Activated CD8-positive, alpha-beta memory T cell treated with anti-CD3 and anti-CD28 coated beads, Interleukin-2, amount 10 ng/mL, durations not matched to agents 7 days and 5 days (primary cell): ENCODE results near the gene GRID2. TPM values are rescaled to one million over a fixed set of nuclear protein-coding genes. Genes with fewer than 3 reads are reported as not detected.

Experiments used
- ATAC-seq: fragments of 150-1000 bp; cut with Tn5 transposase; one replicate; pipeline ENCODE4 v1.10.0; 2021; ENCODE audit warnings: moderate library complexity
- CTCF ChIA-PET: fragments of 350-600 bp; sonication (Branson Sonifier 250); formaldehyde crosslinking; loops from one replicate; lab custom pipeline; 2021; ENCODE audit warnings: antibody characterized with exemption; lab: Charles Lee
- DNase-seq: peaks from one replicate; pipeline ENCODE4 v3.0.0-alpha.2; 2020
- H3K27ac Mint-ChIP-seq: one replicate; pipeline ENCODE4 v1.8.0; 2021; ENCODE audit warnings: mild to moderate bottlenecking, mixed read lengths
- H3K27me3 Mint-ChIP-seq: one replicate; pipeline ENCODE4 v1.8.0; 2021; ENCODE audit warnings: mixed read lengths
- H3K36me3 Mint-ChIP-seq: one replicate; pipeline ENCODE4 v1.8.0; 2021; ENCODE audit warnings: mild to moderate bottlenecking, mixed read lengths
- H3K4me1 Mint-ChIP-seq: one replicate; pipeline ENCODE4 v1.8.0; 2021; ENCODE audit warnings: mixed read lengths
- H3K4me3 Mint-ChIP-seq: one replicate; pipeline ENCODE4 v1.8.0; 2021; ENCODE audit warnings: mild to moderate bottlenecking, moderate library complexity, mixed read lengths
- H3K9me3 Mint-ChIP-seq: one replicate; pipeline ENCODE4 v1.8.0; 2022; ENCODE audit warnings: low read depth, mixed read lengths
- total RNA-seq, 2 experiments: library from RNA; stranded (reverse); gene quantifications; one replicate each; pipeline ENCODE4 v1.2.3, GENCODE V29; 2021

The GRID2 gene
- total RNA-seq, 2 experiments from 2014 or later = not detected

DNA sequence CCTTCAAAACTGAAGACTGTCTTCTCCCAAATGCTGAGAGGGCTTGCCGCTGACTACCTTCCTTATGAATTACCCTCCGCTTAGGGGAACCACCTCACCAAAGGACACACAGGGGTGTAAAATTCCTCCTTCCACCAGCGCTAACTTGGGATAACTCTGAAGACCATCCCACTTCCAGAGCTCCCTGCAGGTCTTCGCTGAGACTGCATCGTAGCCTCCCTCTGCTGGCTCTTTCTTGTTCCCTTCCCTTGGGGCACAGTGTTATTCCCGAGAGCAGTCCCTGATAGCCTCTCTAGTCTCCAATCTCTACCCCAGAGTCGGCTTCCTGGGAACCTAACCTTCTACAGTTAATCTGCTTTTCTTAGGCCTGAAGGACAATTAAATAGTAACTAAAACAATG lies 799.3 kb downstream of the GRID2 start:
- Mint-ChIP-seq H3K9me3 (peaks cover 17% of the 10 kb centered on the region), H3K4me1 (no peaks in the 10 kb centered on the region), H3K36me3 (peaks cover under 1% of the 10 kb centered on the region), H3K27me3 (no peaks in the 10 kb centered on the region), H3K27ac (no peak overlapping the region), H3K4me3 (no peak overlapping the region)
- CTCF ChIA-PET = no interaction called here
- ATAC-seq = no peak
- DNase-seq = no peak

GRCh38 chr4:93116624-93117023 lies 812.9 kb downstream of the GRID2 start:
- no peaks in the 10 kb centered on the region for H3K4me1 Mint-ChIP-seq
- H3K27me3 Mint-ChIP-seq = no peaks in the 10 kb centered on the region
- peaks cover 13% of the 10 kb centered on the region for H3K9me3 Mint-ChIP-seq
- no peaks in the 10 kb centered on the region for H3K36me3 Mint-ChIP-seq
- CTCF ChIA-PET = no interaction called here
- no peak for DNase-seq
- H3K4me3 Mint-ChIP-seq = no peak overlapping the region
- ATAC-seq = no peak
- H3K27ac Mint-ChIP-seq = no peak overlapping the region

DNA sequence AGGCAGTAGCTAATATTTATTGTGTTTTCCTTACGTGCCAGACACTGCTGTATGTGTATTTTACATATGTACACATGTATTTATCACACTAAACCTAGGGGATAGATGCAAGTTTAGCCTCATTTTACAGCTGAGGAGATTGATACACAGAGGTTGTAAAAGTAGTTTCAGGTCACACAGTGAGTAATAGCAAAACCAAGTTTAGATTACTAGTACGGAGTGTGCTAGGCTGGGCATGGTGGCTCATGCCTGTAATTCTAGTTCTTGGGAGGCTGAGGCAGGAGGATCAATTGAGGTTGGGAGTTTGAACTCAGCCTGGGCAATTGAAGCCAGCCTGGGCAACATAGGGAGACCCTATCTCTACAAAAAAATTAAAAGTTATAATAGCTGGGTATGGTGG lies 823.7 kb downstream of the GRID2 start:
- CTCF ChIA-PET = interaction anchor here (0.7 kb wide), 1 partner anchor 253 kb away, joined by 4 read pairs; no protein-coding TSS in a partner anchor
- no peaks in the 10 kb centered on the region for H3K27me3 Mint-ChIP-seq
- no peak overlapping the region for H3K4me3 Mint-ChIP-seq
- ATAC-seq (no peak), DNase-seq (no peak)
- H3K27ac Mint-ChIP-seq = no peak overlapping the region
- H3K4me1 Mint-ChIP-seq = no peaks in the 10 kb centered on the region
- H3K36me3 Mint-ChIP-seq = no peaks in the 10 kb centered on the region
- no peaks in the 10 kb centered on the region for H3K9me3 Mint-ChIP-seq

DNA sequence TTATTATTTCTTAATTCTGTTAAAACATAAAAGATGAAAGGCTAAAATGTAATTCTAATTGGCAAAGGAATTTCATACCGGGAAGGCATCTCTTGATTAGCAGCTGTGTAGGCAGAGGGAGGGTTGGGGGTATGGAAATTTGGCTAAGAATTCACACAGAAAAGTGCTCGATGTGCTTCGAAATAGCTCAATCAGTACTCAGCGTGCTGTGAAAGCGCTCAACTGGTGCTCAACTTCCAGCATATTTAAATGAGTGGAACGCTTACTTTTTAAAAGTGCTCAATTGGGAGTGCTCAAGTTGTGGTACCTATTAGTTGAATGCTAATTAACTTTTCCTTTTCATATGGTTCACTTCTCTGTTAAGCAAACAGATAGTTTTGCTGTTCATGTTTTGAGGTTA lies 828.9 kb downstream of the GRID2 start:
- DNase-seq (no peak), ATAC-seq (no peak)
- Mint-ChIP-seq H3K27me3 (no peaks in the 10 kb centered on the region), H3K27ac (no peak overlapping the region), H3K4me1 (no peaks in the 10 kb centered on the region), H3K4me3 (no peak overlapping the region), H3K9me3 (no peaks in the 10 kb centered on the region), H3K36me3 (no peaks in the 10 kb centered on the region)
- CTCF ChIA-PET = no interaction called here

GRCh38 chr4:93139118-93139517 lies 835.4 kb downstream of the GRID2 start:
- DNase-seq (no peak), ATAC-seq (no peak)
- H3K27me3 Mint-ChIP-seq = no peaks in the 10 kb centered on the region

GRCh38 chr4:93143902-93144301 lies 840.1 kb downstream of the GRID2 start:
- CTCF ChIA-PET = no interaction called here
- H3K4me1 Mint-ChIP-seq = no peaks in the 10 kb centered on the region

More at GRCh38 chr4:93139118-93139517, 835.4 kb downstream of the GRID2 start:
- Mint-ChIP-seq H3K36me3 (no peaks in the 10 kb centered on the region), H3K4me1 (no peaks in the 10 kb centered on the region), H3K27ac (no peak overlapping the region), H3K4me3 (no peak overlapping the region), H3K9me3 (peaks cover 2% of the 10 kb centered on the region)
- CTCF ChIA-PET = no interaction called here

GRCh38 chr4:93144644-93145043 lies 840.9 kb downstream of the GRID2 start:
- peaks cover 2% of the 10 kb centered on the region for H3K9me3 Mint-ChIP-seq
- no peak for DNase-seq

More at GRCh38 chr4:93143902-93144301, 840.1 kb downstream of the GRID2 start:
- ATAC-seq (no peak), DNase-seq (no peak)
- H3K27ac Mint-ChIP-seq = no peak overlapping the region
- no peaks in the 10 kb centered on the region for H3K36me3 Mint-ChIP-seq
- no peak overlapping the region for H3K4me3 Mint-ChIP-seq
- no peaks in the 10 kb centered on the region for H3K27me3 Mint-ChIP-seq
- peaks cover 4% of the 10 kb centered on the region for H3K9me3 Mint-ChIP-seq

DNA sequence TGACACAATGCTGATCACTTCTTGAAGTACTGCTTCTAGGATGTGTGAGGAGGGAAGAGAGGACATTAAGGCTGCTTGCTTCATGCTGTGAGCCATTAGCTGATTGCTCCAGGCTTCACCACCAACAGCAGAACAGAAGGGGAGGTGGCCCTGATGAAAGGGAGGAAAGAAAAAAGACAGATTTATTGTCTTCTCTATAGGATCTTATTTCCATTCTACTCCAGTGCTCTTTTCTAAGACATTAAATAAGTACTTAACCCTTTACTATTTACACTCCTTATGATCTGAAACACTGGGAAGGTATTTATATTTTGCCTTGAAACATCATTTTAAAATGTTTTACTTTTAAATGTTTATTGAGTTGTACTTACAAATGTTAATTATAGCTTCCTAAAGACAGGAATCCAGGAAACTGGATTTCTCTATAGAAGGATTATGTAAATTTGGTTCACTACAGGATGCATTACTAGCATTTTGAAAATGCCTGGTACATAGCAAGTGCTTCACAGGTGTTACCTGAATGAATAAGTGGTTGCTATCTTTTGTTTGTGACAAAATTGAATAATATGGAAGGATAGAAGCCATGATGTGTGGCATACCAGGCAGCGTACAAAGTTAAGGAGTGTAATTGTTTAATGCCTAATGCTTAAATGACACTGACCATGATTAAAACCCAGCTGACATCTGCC lies 843.9 kb downstream of the GRID2 start:
- no peak for ATAC-seq
- Mint-ChIP-seq H3K27ac (no peak overlapping the region), H3K4me3 (no peak overlapping the region), H3K9me3 (peaks cover 2% of the 10 kb centered on the region), H3K27me3 (no peaks in the 10 kb centered on the region), H3K36me3 (no peaks in the 10 kb centered on the region), H3K4me1 (no peaks in the 10 kb centered on the region)
- CTCF ChIA-PET = no interaction called here
- DNase-seq = no peak

More at GRCh38 chr4:93144644-93145043, 840.9 kb downstream of the GRID2 start:
- CTCF ChIA-PET = no interaction called here
- Mint-ChIP-seq H3K4me3 (no peak overlapping the region), H3K4me1 (no peaks in the 10 kb centered on the region), H3K27me3 (no peaks in the 10 kb centered on the region), H3K36me3 (no peaks in the 10 kb centered on the region), H3K27ac (no peak overlapping the region)
- ATAC-seq = no peak

DNA sequence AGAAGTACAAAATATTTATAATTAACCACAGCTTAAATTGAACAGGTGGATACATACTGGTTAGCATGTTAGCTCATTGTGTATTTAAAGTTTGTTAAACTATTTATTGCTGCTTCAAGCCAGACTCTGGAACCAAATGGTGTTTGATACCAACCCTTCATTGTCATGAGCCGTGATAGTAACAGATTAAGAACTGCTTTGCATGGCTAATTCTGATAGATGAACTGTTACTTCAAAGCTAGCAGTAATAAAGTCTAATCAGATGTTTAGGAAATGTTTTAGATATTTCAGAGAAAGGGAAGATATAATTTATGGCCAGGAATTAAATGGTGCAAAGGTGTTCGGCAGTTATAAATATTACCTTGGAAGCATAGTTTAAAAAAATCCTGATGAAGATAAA lies 848.7 kb downstream of the GRID2 start:
- Mint-ChIP-seq H3K27me3 (no peaks in the 10 kb centered on the region), H3K36me3 (no peaks in the 10 kb centered on the region), H3K27ac (no peak overlapping the region), H3K4me3 (no peak overlapping the region), H3K4me1 (no peaks in the 10 kb centered on the region), H3K9me3 (peaks cover 2% of the 10 kb centered on the region)
- no peak for ATAC-seq
- CTCF ChIA-PET = no interaction called here
- no peak for DNase-seq

DNA sequence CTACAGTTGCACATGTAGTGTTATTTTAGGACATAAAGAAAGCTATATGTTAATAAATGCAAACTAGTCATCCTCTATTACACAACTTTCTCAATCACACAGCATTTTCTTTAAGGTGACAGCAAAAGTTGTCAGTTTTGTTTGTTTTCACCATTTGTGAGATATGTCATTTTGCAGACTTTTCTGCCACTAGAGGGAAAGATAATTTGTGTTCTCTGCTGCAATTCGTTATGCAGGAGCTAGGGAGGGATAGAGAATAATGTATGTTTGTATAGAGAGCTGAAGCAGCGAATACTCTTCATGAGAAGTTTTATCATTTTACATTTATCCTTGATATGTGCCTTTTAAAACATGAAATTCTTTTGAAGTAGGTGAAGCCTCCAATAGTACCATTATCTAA lies 854.2 kb downstream of the GRID2 start:
- Mint-ChIP-seq H3K36me3 (no peaks in the 10 kb centered on the region), H3K4me3 (no peak overlapping the region), H3K27me3 (no peaks in the 10 kb centered on the region), H3K4me1 (no peaks in the 10 kb centered on the region), H3K9me3 (peaks cover 4% of the 10 kb centered on the region), H3K27ac (no peak overlapping the region)
- no peak for DNase-seq
- CTCF ChIA-PET = no interaction called here
- ATAC-seq = no peak

GRCh38 chr4:93168053-93168452 lies 864.3 kb downstream of the GRID2 start:
- peaks cover 2% of the 10 kb centered on the region for H3K9me3 Mint-ChIP-seq
- CTCF ChIA-PET = no interaction called here
- no peaks in the 10 kb centered on the region for H3K27me3 Mint-ChIP-seq
- no peak for DNase-seq
- no peak for ATAC-seq
- H3K27ac Mint-ChIP-seq = no peak overlapping the region
- H3K36me3 Mint-ChIP-seq = no peaks in the 10 kb centered on the region
- no peak overlapping the region for H3K4me3 Mint-ChIP-seq
- H3K4me1 Mint-ChIP-seq = no peaks in the 10 kb centered on the region

GRCh38 chr4:93169966-93170365 lies 866.2 kb downstream of the GRID2 start:
- Mint-ChIP-seq H3K27me3 (no peaks in the 10 kb centered on the region), H3K36me3 (no peaks in the 10 kb centered on the region), H3K9me3 (peaks cover 2% of the 10 kb centered on the region), H3K4me1 (no peaks in the 10 kb centered on the region), H3K27ac (no peak overlapping the region), H3K4me3 (no peak overlapping the region)
- DNase-seq = no peak
- no peak for ATAC-seq
- CTCF ChIA-PET = no interaction called here

- H3K9me3 Mint-ChIP-seq = peaks cover 4% of the 10 kb centered on the region
- DNase-seq (no peak), ATAC-seq (no peak)
- H3K36me3 Mint-ChIP-seq = no peaks in the 10 kb centered on the region
- H3K27me3 Mint-ChIP-seq = no peaks in the 10 kb centered on the region
- no peak overlapping the region for H3K27ac Mint-ChIP-seq
- CTCF ChIA-PET = no interaction called here
- no peak overlapping the region for H3K4me3 Mint-ChIP-seq
- no peaks in the 10 kb centered on the region for H3K4me1 Mint-ChIP-seq
Observed at GRCh38 chr4:93174598-93174997, 870.8 kb downstream of the GRID2 start.

GRCh38 chr4:93178279-93178678 lies 874.5 kb downstream of the GRID2 start:
- Mint-ChIP-seq H3K27ac (no peak overlapping the region), H3K4me3 (no peak overlapping the region), H3K27me3 (no peaks in the 10 kb centered on the region), H3K9me3 (peaks cover 2% of the 10 kb centered on the region), H3K4me1 (no peaks in the 10 kb centered on the region), H3K36me3 (no peaks in the 10 kb centered on the region)
- CTCF ChIA-PET = no interaction called here
- ATAC-seq (no peak), DNase-seq (no peak)
